HG03135 (cell line): ENCODE results near the gene TBC1D30.
"Not testable (repeated sequence)": the region's sequence is repeated elsewhere in the genome, so short reads cannot be mapped to it uniquely, and the experiment has no call there.

Experiments used
- ATAC-seq: cut with Tn5 transposase; IDR thresholded peaks from one replicate; pipeline ENCODE4 v1.9.1; 2021; ENCODE audit warnings: mild to moderate bottlenecking, moderate library complexity; ENCODE audit not compliant: unreplicated experiment

Gene TBC1D30

GRCh38 chr12:64806173-64806572 lies 18.3 kb upstream of the TBC1D30 start:
- no peak for ATAC-seq

- no peak for ATAC-seq
Observed at GRCh38 chr12:64806593-64807460, 17.6 kb upstream of the TBC1D30 start.

- ATAC-seq: no peak
Observed at GRCh38 chr12:64808110-64808509, 16.3 kb upstream of the TBC1D30 start.

- ATAC-seq: no peak
Observed at GRCh38 chr12:64810831-64811230, 13.6 kb upstream of the TBC1D30 start.

- ATAC-seq: no peak
Observed at GRCh38 chr12:64813723-64814122, 10.7 kb upstream of the TBC1D30 start.

GRCh38 chr12:64814432-64814831 lies 10.0 kb upstream of the TBC1D30 start:
- no peak for ATAC-seq

- no peak for ATAC-seq
Observed at GRCh38 chr12:64819816-64820402, 4.5 kb upstream of the TBC1D30 start.

- no peak for ATAC-seq
Observed at GRCh38 chr12:64820593-64820992, 3.9 kb upstream of the TBC1D30 start.

- ATAC-seq: no peak
Observed at GRCh38 chr12:64821116-64821630, 3.3 kb upstream of the TBC1D30 start.

- no peak for ATAC-seq
Observed at GRCh38 chr12:64824130-64824499, 332 bp upstream of the TBC1D30 start.

- peak; percentile 20 for ATAC-seq
Observed at GRCh38 chr12:64825143-64826021, 935 bp downstream of the TBC1D30 start.

GRCh38 chr12:64826234-64826633 lies 1.8 kb downstream of the TBC1D30 start:
- no peak for ATAC-seq

- no peak for ATAC-seq
Observed at GRCh38 chr12:64828713-64829112, 4.3 kb downstream of the TBC1D30 start.

GRCh38 chr12:64833928-64834327 lies 9.5 kb downstream of the TBC1D30 start:
- no peak for ATAC-seq

GRCh38 chr12:64835901-64836300 lies 11.5 kb downstream of the TBC1D30 start:
- no peak for ATAC-seq

- ATAC-seq: no peak
Observed at GRCh38 chr12:64836856-64837255, 12.4 kb downstream of the TBC1D30 start.

- no peak for ATAC-seq
Observed at GRCh38 chr12:64837427-64837826, 13.0 kb downstream of the TBC1D30 start.

GRCh38 chr12:64840119-64840518 lies 15.7 kb downstream of the TBC1D30 start:
- no peak for ATAC-seq

- no peak for ATAC-seq
Observed at GRCh38 chr12:64840949-64841717, 16.7 kb downstream of the TBC1D30 start.

GRCh38 chr12:64848409-64848808 lies 24.0 kb downstream of the TBC1D30 start:
- ATAC-seq: not testable (repeated sequence)
